Activated CD8-positive, alpha-beta memory T cell treated with anti-CD3 and anti-CD28 coated beads, Interleukin-2, amount 50 U/mL, for 24 hours (primary cell): ENCODE results near the gene KMT2E.

Source experiments
- DNase-seq: peaks from one replicate; pipeline ENCODE4 v3.0.0-alpha.2; 2020; ENCODE audit errors: extremely low read depth

KMT2E gene

GRCh38 chr7:105079348-105079747 is 65.3 kb downstream of the KMT2E start:
- no peak for DNase-seq

GRCh38 chr7:105084581-105084980 is 70.6 kb downstream of the KMT2E start:
- DNase-seq = no peak

GRCh38 chr7:105086850-105087249 is 72.8 kb downstream of the KMT2E start:
- DNase-seq = no peak

GRCh38 chr7:105087981-105088380 is 74.0 kb downstream of the KMT2E start:
- no peak for DNase-seq

- DNase-seq = no peak
These were observed 74.5 kb downstream of the KMT2E start for GRCh38 chr7:105088456-105088855.

- DNase-seq = no peak
These were observed 81.0 kb downstream of the KMT2E start for GRCh38 chr7:105094966-105095365.

- DNase-seq = no peak
These were observed 82.3 kb downstream of the KMT2E start for GRCh38 chr7:105096306-105096705.

- no peak for DNase-seq
These were observed 83.6 kb downstream of the KMT2E start for GRCh38 chr7:105097619-105098018.

- DNase-seq = no peak
These were observed 85.0 kb downstream of the KMT2E start for GRCh38 chr7:105098863-105099515.

- DNase-seq = no peak
These were observed 87.9 kb downstream of the KMT2E start for GRCh38 chr7:105101864-105102263.

- no peak for DNase-seq
These were observed 88.8 kb downstream of the KMT2E start for GRCh38 chr7:105102557-105103352.

- no peak for DNase-seq
These were observed 91.6 kb downstream of the KMT2E start for GRCh38 chr7:105105579-105105978.

- DNase-seq = no peak
These were observed 92.5 kb downstream of the KMT2E start for GRCh38 chr7:105106473-105106872.

GRCh38 chr7:105107458-105107857 is 93.5 kb downstream of the KMT2E start:
- no peak for DNase-seq

GRCh38 chr7:105112440-105113418 is 98.7 kb downstream of the KMT2E start:
- no peak for DNase-seq

- no peak for DNase-seq
These were observed 104.9 kb downstream of the KMT2E start for GRCh38 chr7:105118612-105119600.

- DNase-seq = no peak
These were observed 108.6 kb downstream of the KMT2E start for GRCh38 chr7:105122619-105123018.

- DNase-seq = no peak
These were observed 111.7 kb downstream of the KMT2E start for GRCh38 chr7:105125745-105126144.

- DNase-seq = no peak
These were observed 112.5 kb downstream of the KMT2E start for GRCh38 chr7:105126436-105126975.

- no peak for DNase-seq
These were observed 113.2 kb downstream of the KMT2E start for GRCh38 chr7:105127179-105127578.

- DNase-seq = no peak
These were observed 116.0 kb downstream of the KMT2E start for GRCh38 chr7:105130048-105130447.
